Osteoblast (primary cell): ENCODE results near the gene CACHD1. TPM values are rescaled to one million over a fixed set of nuclear protein-coding genes. Genes with fewer than 3 reads are reported as not detected.
"Not testable (repeated sequence)": the region's sequence is repeated elsewhere in the genome, so short reads cannot be mapped to it uniquely, and the experiment has no call there.

Experiments
- DNase-seq: peaks from one replicate; pipeline ENCODE4 v3.0.0; 2011; ENCODE audit warnings: low spot score, mixed read lengths; ENCODE audit not compliant: insufficient read length; ENCODE audit errors: missing footprints
- H2AFZ ChIP-seq: 2 replicates; pipeline ENCODE4 v1.6.0; 2011; ENCODE audit warnings: mild to moderate bottlenecking, low read length
- H3K27ac ChIP-seq: 2 replicates; pipeline ENCODE4 v1.5.1; 2011; ENCODE audit warnings: mild to moderate bottlenecking, low read depth, low read length, moderate library complexity
- H3K27me3 ChIP-seq: 2 replicates; pipeline ENCODE4 v1.6.0; 2012; ENCODE audit warnings: mild to moderate bottlenecking, control low read depth, inconsistent platforms, low read length, moderate library complexity; ENCODE audit not compliant: insufficient read depth
- H3K36me3 ChIP-seq: 2 replicates; pipeline ENCODE4 v1.5.1; 2011; ENCODE audit warnings: mild to moderate bottlenecking, low read length, control low read depth, moderate library complexity; ENCODE audit not compliant: insufficient read depth
- H3K4me1 ChIP-seq: 2 replicates; pipeline ENCODE4 v1.5.1; 2011; ENCODE audit warnings: mild to moderate bottlenecking, low read length, control low read depth, moderate library complexity; ENCODE audit not compliant: insufficient read depth
- H3K4me2 ChIP-seq: 2 replicates; pipeline ENCODE4 v1.6.0; 2011; ENCODE audit warnings: mild to moderate bottlenecking, low read length; ENCODE audit not compliant: insufficient read depth
- H3K4me3 ChIP-seq: fragments of 200-600 bp; sonication (generic); 3 replicates; pipeline ENCODE4 v1.5.1; 2012; ENCODE audit warnings: mild to moderate bottlenecking, low read length, inconsistent platforms; ENCODE audit not compliant: insufficient read depth
- H3K79me2 ChIP-seq: 2 replicates; pipeline ENCODE4 v1.6.0; 2012; ENCODE audit warnings: mild to moderate bottlenecking, low read length, control low read depth, inconsistent platforms; ENCODE audit not compliant: insufficient read depth
- H3K9me3 ChIP-seq: 2 replicates; pipeline ENCODE4 v1.5.1; 2011; ENCODE audit warnings: low read depth, low read length, control low read depth
- H4K20me1 ChIP-seq: 2 replicates; pipeline ENCODE4 v1.6.0; 2012; ENCODE audit warnings: mild to moderate bottlenecking, low read length, control low read depth; ENCODE audit not compliant: insufficient read depth
- CTCF ChIP-seq: IDR thresholded peaks from 2 replicates; pipeline ENCODE4 v1.5.1; 2011; ENCODE audit warnings: mild to moderate bottlenecking, low read depth, low read length, moderate library complexity; ENCODE audit errors: extremely low read depth
- total RNA-seq: library from RNA; depleted of rRNA; stranded (reverse); fragments of >200 nt; gene quantifications from 2 replicates; pipeline ENCODE4 v1.2.3, GENCODE V29; 2012

CACHD1 gene
- total RNA-seq, 1 donor, result 5.1 TPM

- Histone ChIP-seq H3K4me3 (peak overlapping the region; percentile 58), H2AFZ (peak overlapping the region; percentile 52)
Measured at GRCh38 chr1:64505944-64506655, 36.2 kb downstream of the CACHD1 start.

GRCh38 chr1:64508629-64509028 is 38.7 kb downstream of the CACHD1 start:
- Histone ChIP-seq H3K4me3 (no peak overlapping the region), H2AFZ (no peak overlapping the region), H3K4me1 (peaks cover 8% of the 10 kb centered on the region), H3K36me3 (no peaks in the 10 kb centered on the region), H3K79me2 (no peaks in the 10 kb centered on the region), H3K27ac (no peak overlapping the region), H3K4me2 (no peak overlapping the region), H4K20me1 (no peaks in the 10 kb centered on the region), H3K9me3 (no peaks in the 10 kb centered on the region), H3K27me3 (no peaks in the 10 kb centered on the region)
- no peak for TF ChIP-seq CTCF
- DNase-seq, result no peak

More at GRCh38 chr1:64505944-64506655, 36.2 kb downstream of the CACHD1 start:
- TF ChIP-seq CTCF, result no peak
- H4K20me1 ChIP-seq, result no peaks in the 10 kb centered on the region
- H3K4me2 ChIP-seq, result peak overlapping the region; percentile 65
- no peaks in the 10 kb centered on the region for H3K79me2 ChIP-seq
- H3K27ac ChIP-seq, result no peak overlapping the region
- no peaks in the 10 kb centered on the region for H3K27me3 ChIP-seq
- H3K36me3 ChIP-seq, result no peaks in the 10 kb centered on the region
- no peak for DNase-seq
- H3K9me3 ChIP-seq, result no peaks in the 10 kb centered on the region
- H3K4me1 ChIP-seq, result peaks cover 4% of the 10 kb centered on the region

- no peak overlapping the region for H2AFZ ChIP-seq
- no peaks in the 10 kb centered on the region for H3K36me3 ChIP-seq
- no peaks in the 10 kb centered on the region for H3K9me3 ChIP-seq
- no peak overlapping the region for H3K4me2 ChIP-seq
- H3K4me3 ChIP-seq, result no peak overlapping the region
- H3K79me2 ChIP-seq, result no peaks in the 10 kb centered on the region
- no peaks in the 10 kb centered on the region for H3K27me3 ChIP-seq
- no peak for TF ChIP-seq CTCF
- no peak for DNase-seq
- no peaks in the 10 kb centered on the region for H4K20me1 ChIP-seq
- H3K4me1 ChIP-seq, result peaks cover 27% of the 10 kb centered on the region
- H3K27ac ChIP-seq, result no peak overlapping the region
Measured at GRCh38 chr1:64511044-64511443, 41.1 kb downstream of the CACHD1 start.

- H2AFZ ChIP-seq, result not testable (repeated sequence)
Measured at GRCh38 chr1:64512206-64512605, 42.3 kb downstream of the CACHD1 start.

More at GRCh38 chr1:64512206-64512605, 42.3 kb downstream of the CACHD1 start:
- not testable (repeated sequence) for H3K27ac ChIP-seq, H3K4me2 ChIP-seq, DNase-seq, H3K79me2 ChIP-seq, H3K27me3 ChIP-seq, H3K9me3 ChIP-seq, H4K20me1 ChIP-seq, H3K4me3 ChIP-seq, H3K36me3 ChIP-seq
- peaks cover 39% of the 10 kb centered on the region for H3K4me1 ChIP-seq
